GM19324 (cell line): ENCODE measurements around the gene NOL4L.

Source experiments
- ATAC-seq: cut with Tn5 transposase; IDR thresholded peaks from one replicate; pipeline ENCODE4 v1.9.1; 2021; ENCODE audit warnings: mild to moderate bottlenecking, moderate library complexity; ENCODE audit not compliant: unreplicated experiment, low FRiP score

The NOL4L gene

DNA sequence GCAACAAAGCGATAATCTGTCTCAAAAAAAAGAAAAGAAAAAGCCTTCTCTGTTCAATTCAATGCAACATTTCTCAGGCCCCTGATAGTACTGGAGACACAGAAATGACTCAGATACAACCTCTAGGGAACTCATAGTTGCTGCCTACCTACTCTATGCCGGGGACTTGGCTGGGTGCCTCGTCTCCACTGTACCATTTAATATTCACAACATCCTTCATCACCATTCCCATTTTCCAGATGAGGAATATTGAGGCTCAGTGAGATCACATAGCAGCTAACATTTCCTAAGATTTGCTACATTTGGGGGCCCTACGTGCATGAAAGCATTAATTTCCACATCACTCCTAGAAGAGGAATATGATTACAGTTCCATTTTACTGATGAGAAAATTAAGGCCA lies 7.5 kb downstream of the NOL4L start:
- ATAC-seq: no peak

GRCh38 chr20:32577023-32577422 lies 8.1 kb downstream of the NOL4L start:
- ATAC-seq: no peak

- ATAC-seq: no peak
Measured at GRCh38 chr20:32576560-32576959, 8.6 kb downstream of the NOL4L start.

- ATAC-seq: no peak
Measured at GRCh38 chr20:32575805-32576204, 9.3 kb downstream of the NOL4L start.

DNA sequence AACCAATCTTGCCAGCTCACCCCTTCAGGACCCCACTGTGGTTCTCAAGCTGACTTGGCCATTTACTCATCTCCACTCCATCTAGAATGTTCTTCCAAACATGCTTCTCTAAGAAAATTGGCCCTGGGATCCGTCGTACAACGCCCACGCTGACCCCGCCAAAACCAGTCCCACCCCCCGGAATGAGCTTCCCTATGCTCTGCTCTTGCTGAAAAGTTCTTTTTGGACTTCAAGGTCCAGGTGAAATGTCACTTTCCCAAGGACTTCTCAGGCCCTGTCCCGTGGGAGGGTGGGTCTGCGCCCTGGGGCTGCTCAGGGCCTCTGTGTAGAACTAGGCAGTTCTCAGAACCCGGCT lies 9.9 kb downstream of the NOL4L start:
- ATAC-seq: no peak

- no peak for ATAC-seq
Measured at GRCh38 chr20:32574296-32575226, 10.6 kb downstream of the NOL4L start.

- no peak for ATAC-seq
Measured at GRCh38 chr20:32573167-32573851, 11.8 kb downstream of the NOL4L start.

GRCh38 chr20:32572271-32572968 lies 12.7 kb downstream of the NOL4L start:
- ATAC-seq: no peak

DNA sequence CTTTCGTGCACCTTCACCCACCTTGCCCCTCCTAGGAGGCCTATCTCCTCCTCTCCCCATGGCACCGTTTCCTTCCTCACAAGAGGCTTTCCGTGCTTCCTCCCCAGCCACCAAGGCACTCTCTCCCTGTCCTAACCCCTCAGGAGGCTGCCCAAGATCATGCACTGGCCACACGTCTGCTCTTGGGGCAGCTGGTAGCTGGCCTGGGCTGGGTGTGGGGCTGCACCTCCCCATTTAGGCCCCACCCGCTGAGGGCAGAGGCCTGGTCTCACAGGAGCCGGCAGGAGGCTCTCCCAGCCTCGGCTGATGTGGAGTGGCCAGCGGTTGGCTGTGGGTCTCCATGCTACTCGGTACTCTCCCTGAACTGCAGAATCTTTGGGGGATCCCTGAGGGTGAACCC lies 13.6 kb downstream of the NOL4L start:
- ATAC-seq: no peak

DNA sequence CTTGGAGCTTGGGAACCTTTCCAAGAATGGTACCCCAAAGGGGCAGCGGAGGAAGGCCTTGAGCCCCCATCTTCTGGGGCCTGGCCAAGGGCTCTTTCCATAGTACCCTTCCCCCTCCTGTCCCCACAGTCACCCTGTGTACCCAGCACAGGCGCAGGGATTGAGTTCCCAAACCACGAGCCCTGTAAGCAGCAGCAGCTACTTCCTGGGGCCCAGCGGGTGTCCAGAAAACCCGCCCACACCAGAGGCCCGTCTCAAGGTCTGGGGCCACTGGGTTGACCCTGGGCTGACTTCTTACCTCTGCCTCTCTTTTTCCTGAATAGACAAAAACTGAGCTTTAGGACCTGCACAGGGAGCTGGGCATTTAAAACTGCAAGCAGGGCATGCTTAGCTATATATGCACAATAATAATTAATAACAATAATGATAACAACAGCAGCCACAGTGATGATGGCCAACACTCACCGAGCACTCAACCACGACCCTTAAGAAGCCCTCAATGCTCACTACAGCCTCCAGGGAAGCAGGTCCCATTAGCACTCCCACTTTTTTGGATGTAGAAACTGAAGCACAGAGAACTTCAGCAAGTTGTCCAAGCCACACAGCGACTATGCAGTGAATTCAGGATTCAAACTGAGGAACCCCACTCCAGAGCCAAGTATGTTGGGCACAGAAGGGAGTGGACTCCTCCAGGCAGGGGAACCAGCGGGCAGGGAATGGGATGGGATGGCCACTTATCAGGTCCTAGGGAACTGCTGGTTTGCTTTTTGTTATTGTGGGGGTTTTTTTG lies 14.5 kb downstream of the NOL4L start:
- no peak for ATAC-seq

DNA sequence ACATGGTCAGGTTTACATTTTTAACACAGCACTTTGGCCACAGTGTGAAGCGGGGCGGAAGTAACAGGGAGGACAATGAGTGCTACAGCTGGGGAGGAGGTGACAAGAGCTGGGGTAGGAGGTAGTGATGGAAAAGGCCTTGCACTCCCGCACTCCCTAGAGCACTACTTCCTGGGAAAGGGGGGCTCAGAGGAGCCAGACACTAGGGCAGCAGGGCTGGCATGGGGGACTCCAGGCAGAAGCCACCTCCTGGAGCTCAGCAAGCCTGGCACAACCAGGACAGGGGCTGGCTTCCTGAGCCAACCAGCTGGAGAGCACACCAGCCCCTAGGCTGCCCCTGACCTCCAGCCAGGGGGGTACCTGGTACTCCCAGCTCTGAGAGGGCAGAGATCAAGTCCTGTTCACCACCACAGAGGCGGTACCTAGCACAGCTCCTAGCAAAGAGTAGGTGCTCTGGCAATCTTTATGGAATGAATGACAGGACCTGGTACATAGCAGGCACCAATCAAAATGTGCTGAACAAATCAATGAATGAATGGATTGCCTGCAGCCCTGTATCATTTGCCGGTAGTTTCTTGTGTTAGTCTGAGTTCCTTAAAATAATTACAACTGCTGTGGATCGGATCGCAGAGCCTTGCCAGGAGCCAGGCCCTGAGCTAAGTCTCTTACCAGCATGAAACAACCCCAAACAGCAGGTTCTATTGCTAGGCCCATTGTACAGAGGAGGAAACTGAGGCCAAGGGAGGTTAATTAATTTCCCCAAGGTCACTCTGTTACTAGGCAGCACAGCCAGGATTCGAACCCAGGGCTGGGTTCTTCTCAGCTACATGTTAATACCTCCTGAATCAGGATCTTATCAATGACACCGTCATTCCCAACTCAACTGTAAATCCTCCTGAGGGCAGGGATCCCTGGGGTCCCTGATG lies 15.5 kb downstream of the NOL4L start:
- ATAC-seq: no peak

DNA sequence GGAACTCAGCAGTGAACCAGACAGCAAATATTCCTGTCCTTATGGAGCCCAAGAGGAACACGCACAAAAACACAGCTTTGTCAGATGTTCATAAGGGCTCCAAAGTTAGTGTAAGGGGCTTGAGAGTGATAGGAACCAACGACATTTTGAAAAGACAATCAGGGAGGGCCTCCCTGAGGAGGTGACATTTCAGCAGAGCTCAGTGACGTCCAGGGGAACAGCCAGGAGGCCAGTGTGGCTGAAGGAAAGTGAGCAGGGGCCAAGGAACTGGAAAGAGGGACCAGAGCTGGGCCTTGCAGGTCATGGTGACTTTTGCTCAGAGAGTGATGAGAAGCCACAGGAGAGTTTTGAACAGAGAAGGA lies 16.1 kb downstream of the NOL4L start:
- no peak for ATAC-seq

DNA sequence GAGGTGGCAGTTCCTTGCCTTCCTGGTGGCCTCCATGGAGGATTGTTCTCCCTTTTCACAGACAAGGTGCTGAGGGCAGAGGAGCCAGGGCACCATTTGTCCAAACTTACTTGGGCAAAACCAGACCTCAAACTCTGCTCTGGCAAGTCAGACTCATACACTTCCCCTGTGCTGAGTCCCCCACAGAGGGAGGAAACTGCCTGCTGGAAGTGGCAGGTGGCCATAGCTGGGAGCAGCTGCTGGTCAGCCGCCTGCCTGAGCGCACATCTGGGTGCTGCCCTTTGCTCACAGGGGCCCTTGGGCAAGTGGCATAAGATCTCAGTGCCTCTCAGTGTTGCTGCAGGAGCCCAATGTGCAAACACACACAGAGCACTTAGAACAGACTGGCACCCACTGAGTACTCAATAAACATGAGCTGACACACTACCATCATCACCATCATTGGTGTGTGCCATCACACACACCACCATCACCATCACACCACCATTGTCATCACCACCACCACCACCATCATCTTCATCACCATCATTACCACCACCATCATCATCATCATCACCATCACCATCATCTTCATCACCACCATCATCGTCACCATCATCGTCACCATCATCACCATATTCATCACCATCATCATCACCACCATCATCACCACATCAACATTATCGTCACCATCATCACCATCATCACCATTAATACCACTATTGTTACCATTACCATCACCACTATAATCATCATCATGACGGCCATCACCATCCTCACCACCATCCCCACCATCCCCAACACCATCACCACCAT lies 17.6 kb downstream of the NOL4L start:
- ATAC-seq: no peak

GRCh38 chr20:32566379-32567374 lies 18.5 kb downstream of the NOL4L start:
- ATAC-seq: no peak

- ATAC-seq: no peak
Measured at GRCh38 chr20:32565735-32566032, 19.4 kb downstream of the NOL4L start.

GRCh38 chr20:32564921-32565734 lies 20.0 kb downstream of the NOL4L start:
- no peak for ATAC-seq

GRCh38 chr20:32564440-32564839 lies 20.7 kb downstream of the NOL4L start:
- ATAC-seq: no peak
